Right ventricle myocardium superior (tissue), 1 donor: ENCODE measurements around the gene CYTH1. TPM values are rescaled to one million over a fixed set of nuclear protein-coding genes. Genes with fewer than 3 reads are reported as not detected.
A peak's percentile ranks its signal among the peaks of the same experiment; 100 is the strongest.
"Not testable (repeated sequence)": the region's sequence is repeated elsewhere in the genome, so short reads cannot be mapped to it uniquely, and the experiment has no call there.

Source experiments
- ATAC-seq: fragments of 200-7000 bp; cut with Tn5 transposase; one replicate; pipeline ENCODE4 v1.9.1; 2020; ENCODE audit warnings: mild to moderate bottlenecking; ENCODE audit not compliant: poor library complexity
- DNase-seq: peaks from one replicate; pipeline ENCODE4 v3.0.0-alpha.2; 2020
- intact Hi-C: fragments of 100-400 bp; cut with DNase I; formaldehyde crosslinking; loops from one replicate; pipeline ENCODE4 v1.11.2; 2022
- total RNA-seq: library from RNA; stranded (reverse); fragmentation: NEBNext Ultra II Directional; extraction: Animal tissue kit (Norgen Biotek cat#: 25700); gene quantifications from one replicate; pipeline ENCODE4 v1.2.1, GENCODE V29; 2021
- donor health status: DM: no; HTN: yes; CAD: no; lungs with severe emphysema.

The CYTH1 gene
- total RNA-seq, 1 donor from 2014 or later = 32.3 TPM

- intact Hi-C loops = no loop called here
- no peak for ATAC-seq
- no peak for DNase-seq
These were observed 10.2 kb downstream of the CYTH1 start for GRCh38 chr17:78771758-78772382.

GRCh38 chr17:78769196-78769773 is 12.8 kb downstream of the CYTH1 start:
- ATAC-seq = peak; percentile 27
- DNase-seq = no peak
- intact Hi-C loops = no loop called here

GRCh38 chr17:78767806-78768205 is 14.3 kb downstream of the CYTH1 start:
- no peak for ATAC-seq
- no peak for DNase-seq
- intact Hi-C loops = no loop called here

GRCh38 chr17:78766743-78767294 is 15.3 kb downstream of the CYTH1 start:
- DNase-seq = no peak
- ATAC-seq = no peak
- intact Hi-C loops = no loop called here

GRCh38 chr17:78766225-78766624 is 15.8 kb downstream of the CYTH1 start:
- intact Hi-C loops = no loop called here
- ATAC-seq (no peak), DNase-seq (no peak)

GRCh38 chr17:78765821-78766220 is 16.3 kb downstream of the CYTH1 start:
- intact Hi-C loops = no loop called here
- DNase-seq (no peak), ATAC-seq (no peak)

- no peak for DNase-seq
- no peak for ATAC-seq
- intact Hi-C loops = no loop called here
These were observed 17.2 kb downstream of the CYTH1 start for GRCh38 chr17:78764871-78765270.

GRCh38 chr17:78763561-78763960 is 18.5 kb downstream of the CYTH1 start:
- DNase-seq (no peak), ATAC-seq (no peak)
- intact Hi-C loops = no loop called here

- ATAC-seq = no peak
- intact Hi-C loops = no loop called here
- DNase-seq = no peak
These were observed 20.2 kb downstream of the CYTH1 start for GRCh38 chr17:78761789-78762406.

- no peak for ATAC-seq
- intact Hi-C loops = no loop called here
- DNase-seq = no peak
These were observed 22.1 kb downstream of the CYTH1 start for GRCh38 chr17:78759969-78760352.

- intact Hi-C loops = no loop called here
- ATAC-seq (peak; percentile 84), DNase-seq (peak; percentile 90)
These were observed 22.7 kb downstream of the CYTH1 start for GRCh38 chr17:78759203-78759968.

- intact Hi-C loops = no loop called here
- DNase-seq (no peak), ATAC-seq (no peak)
These were observed 28.5 kb downstream of the CYTH1 start for GRCh38 chr17:78753316-78754250.

- intact Hi-C loops = no loop called here
- DNase-seq = no peak
These were observed 30.5 kb downstream of the CYTH1 start for GRCh38 chr17:78751447-78752161.

GRCh38 chr17:78751000-78751399 is 31.1 kb downstream of the CYTH1 start:
- ATAC-seq, intact Hi-C loops, DNase-seq: not testable (repeated sequence)

More at GRCh38 chr17:78751447-78752161, 30.5 kb downstream of the CYTH1 start:
- no peak for ATAC-seq

GRCh38 chr17:78748730-78749317 is 33.2 kb downstream of the CYTH1 start:
- ATAC-seq (peak; percentile 56), DNase-seq (peak; percentile 74)
- intact Hi-C loops = loop anchor here (10.0 kb wide), 1 partner anchor 46 kb away; no protein-coding TSS in a partner anchor

GRCh38 chr17:78748048-78748729 is 33.9 kb downstream of the CYTH1 start:
- intact Hi-C loops = loop anchor here (10.0 kb wide), 1 partner anchor 47 kb away; no protein-coding TSS in a partner anchor
- DNase-seq = no peak
- ATAC-seq = peak; percentile 42

GRCh38 chr17:78747488-78747887 is 34.6 kb downstream of the CYTH1 start:
- no peak for ATAC-seq
- DNase-seq = no peak
- intact Hi-C loops = loop anchor here (10.0 kb wide), 1 partner anchor 47 kb away; no protein-coding TSS in a partner anchor
